ENCODE results near the gene IL36G.

DNA sequence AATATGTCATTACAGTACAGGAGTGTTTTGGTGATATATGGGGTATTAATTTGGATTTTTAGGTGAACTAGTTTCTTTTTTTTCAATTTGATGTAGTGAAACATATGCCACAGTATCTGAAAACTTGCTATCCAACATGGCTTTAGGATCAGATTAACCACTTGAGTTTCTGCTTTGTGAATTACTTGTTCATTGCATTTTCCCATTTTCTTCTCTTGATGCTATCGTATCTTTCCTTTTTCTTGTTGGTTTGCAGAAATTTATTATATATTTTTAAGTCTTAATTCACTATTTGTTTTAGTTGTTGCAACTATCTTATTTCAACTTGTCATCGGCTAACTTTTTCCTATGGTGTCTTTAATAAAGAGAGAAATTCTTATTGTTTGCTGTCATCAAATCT, 36.3 kb downstream of the IL36G start:
- TF ChIP-seq, protein P1, sequence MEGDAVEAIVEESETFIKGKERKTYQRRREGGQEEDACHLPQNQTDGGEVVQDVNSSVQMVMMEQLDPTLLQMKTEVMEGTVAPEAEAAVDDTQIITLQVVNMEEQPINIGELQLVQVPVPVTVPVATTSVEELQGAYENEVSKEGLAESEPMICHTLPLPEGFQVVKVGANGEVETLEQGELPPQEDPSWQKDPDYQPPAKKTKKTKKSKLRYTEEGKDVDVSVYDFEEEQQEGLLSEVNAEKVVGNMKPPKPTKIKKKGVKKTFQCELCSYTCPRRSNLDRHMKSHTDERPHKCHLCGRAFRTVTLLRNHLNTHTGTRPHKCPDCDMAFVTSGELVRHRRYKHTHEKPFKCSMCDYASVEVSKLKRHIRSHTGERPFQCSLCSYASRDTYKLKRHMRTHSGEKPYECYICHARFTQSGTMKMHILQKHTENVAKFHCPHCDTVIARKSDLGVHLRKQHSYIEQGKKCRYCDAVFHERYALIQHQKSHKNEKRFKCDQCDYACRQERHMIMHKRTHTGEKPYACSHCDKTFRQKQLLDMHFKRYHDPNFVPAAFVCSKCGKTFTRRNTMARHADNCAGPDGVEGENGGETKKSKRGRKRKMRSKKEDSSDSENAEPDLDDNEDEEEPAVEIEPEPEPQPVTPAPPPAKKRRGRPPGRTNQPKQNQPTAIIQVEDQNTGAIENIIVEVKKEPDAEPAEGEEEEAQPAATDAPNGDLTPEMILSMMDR (conservative IDR thresholded peaks at IDR 0.05): no peak
- TF ChIP-seq ZFX (IDR thresholded peaks at IDR 0.05): no peak

Measured in C4-2B (cell line).